Right atrium auricular region (tissue), 2 donors: ENCODE results near the gene ZNF473. TPM values are rescaled to one million over a fixed set of nuclear protein-coding genes. Genes with fewer than 3 reads are reported as not detected.

Source experiments
- DNase-seq: peaks from one replicate; pipeline ENCODE4 v3.0.0-alpha.2; 2019; ENCODE audit warnings: low spot score
- H3K27ac ChIP-seq, 2 donors: fragments of 200-600 bp; sonication (generic); 1 replicate in 1 of 2; 2 replicates in 1 of 2; pipeline ENCODE4 v1.5.1; 2016 to 2019
- H3K27me3 ChIP-seq, 2 donors: fragments of 200-600 bp; sonication (generic); one replicate each; pipeline versions ENCODE4 v1.5.1 to v1.6.0; 2017 to 2019
- H3K36me3 ChIP-seq: fragments of 200-600 bp; sonication (generic); one replicate; pipeline ENCODE4 v1.5.1; 2016
- H3K4me1 ChIP-seq, 2 donors: fragments of 200-600 bp; sonication (generic); one replicate each; pipeline versions ENCODE4 v1.5.1 to v1.6.0; 2017 to 2019
- H3K4me3 ChIP-seq, 2 donors: fragments of 200-600 bp; sonication (generic); 1 replicate in 1 of 2; 2 replicates in 1 of 2; pipeline ENCODE4 v1.5.1; 2017 to 2019; ENCODE audit warnings: mild to moderate bottlenecking in 1 of 2, moderate library complexity in 1 of 2
- H3K9me3 ChIP-seq, 2 donors: fragments of 200-600 bp; sonication (generic); one replicate each; pipeline ENCODE4 v1.5.1; 2019
- CTCF ChIP-seq, 2 donors: fragments of 200-600 bp; sonication (generic); IDR thresholded peaks; one replicate each; pipeline ENCODE4 v1.5.1; 2019; ENCODE audit warnings: antibody characterized with exemption in 2 of 2
- total RNA-seq, 2 donors: library from RNA; depleted of rRNA; stranded (reverse); fragments of >200 nt; gene quantifications; one replicate each; pipeline ENCODE4 v1.1.0, GENCODE V29; 2016

The ZNF473 gene
- total RNA-seq, 2 donors from 2014 or later, result 2.3 to 4.2 TPM

- no peak overlapping the region for H3K27ac ChIP-seq
- H3K27me3 ChIP-seq, result no peaks in the 10 kb centered on the region
- no peak overlapping the region for H3K4me3 ChIP-seq
- peaks cover 39% of the 10 kb centered on the region for H3K36me3 ChIP-seq
- H3K4me1 ChIP-seq, result no peaks in the 10 kb centered on the region
- no peaks in the 10 kb centered on the region for H3K9me3 ChIP-seq
- DNase-seq, result no peak
- TF ChIP-seq CTCF (IDR thresholded peaks at IDR 0.05), result no peak
Measured at GRCh38 chr19:49981603-49982593, 43.9 kb upstream of the ZNF473 start.

- H3K36me3 ChIP-seq, result peaks cover 32% of the 10 kb centered on the region
- DNase-seq, result peak; percentile 65
Measured at GRCh38 chr19:49983645-49984229, 42.1 kb upstream of the ZNF473 start.

GRCh38 chr19:49984491-49984890 is 41.3 kb upstream of the ZNF473 start:
- H3K27me3 ChIP-seq, result no peaks in the 10 kb centered on the region
- H3K9me3 ChIP-seq, result no peaks in the 10 kb centered on the region
- no peak for TF ChIP-seq CTCF (IDR thresholded peaks at IDR 0.05)
- no peak overlapping the region for H3K4me3 ChIP-seq
- no peaks in the 10 kb centered on the region for H3K4me1 ChIP-seq
- no peak for DNase-seq
- peaks cover 38% of the 10 kb centered on the region for H3K36me3 ChIP-seq
- no peak overlapping the region for H3K27ac ChIP-seq

More at GRCh38 chr19:49983645-49984229, 42.1 kb upstream of the ZNF473 start:
- Histone ChIP-seq H3K27me3 (no peaks in the 10 kb centered on the region), H3K27ac (no peak overlapping the region), H3K4me1 (no peaks in the 10 kb centered on the region), H3K9me3 (no peaks in the 10 kb centered on the region), H3K4me3 (no peak overlapping the region)
- peak; percentile 54 to 88 for TF ChIP-seq CTCF (IDR thresholded peaks at IDR 0.05)

GRCh38 chr19:49985871-49986270 is 39.9 kb upstream of the ZNF473 start:
- Histone ChIP-seq H3K9me3 (no peaks in the 10 kb centered on the region), H3K27ac (no peak overlapping the region), H3K4me1 (no peaks in the 10 kb centered on the region), H3K27me3 (no peaks in the 10 kb centered on the region), H3K36me3 (peaks cover 50% of the 10 kb centered on the region), H3K4me3 (no peak overlapping the region)
- DNase-seq, result no peak
- no peak for TF ChIP-seq CTCF (IDR thresholded peaks at IDR 0.05)

GRCh38 chr19:49986354-49986753 is 39.5 kb upstream of the ZNF473 start:
- Histone ChIP-seq H3K9me3 (no peaks in the 10 kb centered on the region), H3K4me1 (no peaks in the 10 kb centered on the region), H3K36me3 (peaks cover 55% of the 10 kb centered on the region), H3K27ac (no peak overlapping the region), H3K4me3 (no peak overlapping the region), H3K27me3 (no peaks in the 10 kb centered on the region)
- no peak for DNase-seq
- no peak for TF ChIP-seq CTCF (IDR thresholded peaks at IDR 0.05)
